ENCODE data around the gene NTRK1. TPM values are rescaled to one million over a fixed set of nuclear protein-coding genes. Genes with fewer than 3 reads are reported as not detected.

The NTRK1 gene
- total and polyA plus RNA-seq, 2 of the 13 experiments (the other 11 are each of a cell fraction or from before 2014, with no cell fraction given), result not detected

GRCh38 chr1:156895455-156895812, 34.8 kb downstream of the NTRK1 start (continued):
- TF ChIP-seq PCBP1 (IDR thresholded peaks at IDR 0.05; ENCODE audit: borderline replicate concordance, low read depth, low read length) (no peak), RFX5 (IDR thresholded peaks at IDR 0.05; ENCODE audit: low read depth, low read length) (no peak)

GRCh38 chr1:156895927-156896326, 35.3 kb downstream of the NTRK1 start:
- ATAC-seq (no peak), DNase-seq (ENCODE audit: low spot score) (no peak), FAIRE-seq (no peak)
- Histone ChIP-seq H3K4me3 (replicated peaks in 1 of 3; ENCODE audit: insufficient read depth in 1 of 3, low read depth in 2 of 3, low read length in 3 of 3) (no peak overlapping the region), H3K27me3 (ENCODE audit: control insufficient read depth in 1 of 2, insufficient read depth in 2 of 2, low read length in 2 of 2) (peaks cover 4 to 78% of the 10 kb centered on the region in 2 experiments), H3K4me1 (ENCODE audit: insufficient read depth, low read length) (peaks cover 28% of the 10 kb centered on the region), H3K4me2 (ENCODE audit: low read depth, low read length) (no peak overlapping the region), H3K36me3 (replicated peaks in 1 of 2; ENCODE audit: control insufficient read depth in 1 of 2, insufficient read depth in 2 of 2, low read length in 2 of 2) (no peaks in the 10 kb centered on the region), H3K9me3 (ENCODE audit: low read length) (no peaks in the 10 kb centered on the region), H2AFZ (ENCODE audit: low read length) (no peak overlapping the region), H3K9ac (ENCODE audit: insufficient read depth, low read depth, low read length) (no peak overlapping the region), H3K27ac (ENCODE audit: extremely low read length, insufficient read depth, low read length) (no peak overlapping the region), H4K20me1 (ENCODE audit: insufficient read depth, low read length) (no peaks in the 10 kb centered on the region), H3K79me2 (ENCODE audit: insufficient read depth, low read length) (no peaks in the 10 kb centered on the region)
- intact Hi-C loops (cut with micrococcal nuclease; ENCODE audit: unreplicated experiment) (no loop called here), in situ Hi-C loops (cut with HindIII; ENCODE audit: extremely low pct_ligation_motif_present, low pct_unique_long_range_greater_than_20kb) (no loop called here)
- BruUV-seq (replicated peaks), result no TSS peak
- CTCF ChIA-PET (ENCODE audit: low intra/inter-chr PET ratio, low total read pairs), result no interaction called here
- WGBS (ENCODE audit: low lambda C conversion rate), result 72% methylated on average over 6 of the region's 6 CpGs
- POLR2A ChIA-PET, result no interaction called here
- TF ChIP-seq U2AF2 (IDR thresholded peaks at IDR 0.05; ENCODE audit: low read depth, low read length) (no peak), SAP130 (CRISPR knock-in tag; IDR thresholded peaks at IDR 0.05; ENCODE audit: low read depth) (no peak), ZNF678 (CRISPR knock-in tag; IDR thresholded peaks at IDR 0.05) (no peak), E2F1 (CRISPR knock-in tag; IDR thresholded peaks at IDR 0.05) (no peak)

GRCh38 chr1:156896490-156897033, 35.9 kb downstream of the NTRK1 start:
- FAIRE-seq (no peak), DNase-seq (ENCODE audit: low spot score) (peak; percentile 53), ATAC-seq (no peak)
- POLR2A ChIA-PET, result interaction anchor here (0.6 kb wide), 1 partner anchor 220 kb away, joined by 4 read pairs; the partner anchor contains the start of gene NES
- H3K9ac ChIP-seq (ENCODE audit: insufficient read depth, low read depth, low read length), result no peak overlapping the region
- intact Hi-C loops (cut with micrococcal nuclease; ENCODE audit: unreplicated experiment) (no loop called here), in situ Hi-C loops (cut with HindIII; ENCODE audit: extremely low pct_ligation_motif_present, low pct_unique_long_range_greater_than_20kb) (no loop called here)
- H2AFZ ChIP-seq (ENCODE audit: low read length), result no peak overlapping the region
- H3K79me2 ChIP-seq (ENCODE audit: insufficient read depth, low read length), result no peaks in the 10 kb centered on the region
- no peak for TF ChIP-seq ZNF619 (CRISPR knock-in tag; IDR thresholded peaks at IDR 0.05)
- TF ChIP-seq RARA (CRISPR knock-in tag; IDR thresholded peaks at IDR 0.05), result peak; percentile 20; the same call in 1 of the 2 replicates
- TF ChIP-seq NR2F1 (CRISPR knock-in tag; IDR thresholded peaks at IDR 0.05), result 0 out of 4 replicates have a peak, but pooled peaks of 1 of the 2 experiments have one; percentile 37
- peak; percentile 51; the same call in 1 of the 2 replicates for TF ChIP-seq FOSL2 (CRISPR knock-in tag; IDR thresholded peaks at IDR 0.05)
- no peak for TF ChIP-seq ZNF780A (CRISPR knock-in tag; IDR thresholded peaks at IDR 0.05)
- peaks cover 4 to 78% of the 10 kb centered on the region in 2 experiments for H3K27me3 ChIP-seq (ENCODE audit: control insufficient read depth in 1 of 2, insufficient read depth in 2 of 2, low read length in 2 of 2)
- WGBS (ENCODE audit: low lambda C conversion rate), result 47% methylated on average over 12 of the region's 16 CpGs
- no peaks in the 10 kb centered on the region for H4K20me1 ChIP-seq (ENCODE audit: insufficient read depth, low read length)
- peaks cover 28% of the 10 kb centered on the region for H3K4me1 ChIP-seq (ENCODE audit: insufficient read depth, low read length)
- CTCF ChIA-PET (ENCODE audit: low intra/inter-chr PET ratio, low total read pairs), result no interaction called here
- H3K4me2 ChIP-seq (ENCODE audit: low read depth, low read length), result no peak overlapping the region
- no peaks in the 10 kb centered on the region for H3K9me3 ChIP-seq (ENCODE audit: low read length)
- no TSS peak for BruUV-seq (replicated peaks)
- no peak overlapping the region for H3K4me3 ChIP-seq (replicated peaks in 1 of 3; ENCODE audit: insufficient read depth in 1 of 3, low read depth in 2 of 3, low read length in 3 of 3)
- no peaks in the 10 kb centered on the region for H3K36me3 ChIP-seq (replicated peaks in 1 of 2; ENCODE audit: control insufficient read depth in 1 of 2, insufficient read depth in 2 of 2, low read length in 2 of 2)
- H3K27ac ChIP-seq (ENCODE audit: extremely low read length, insufficient read depth, low read length), result no peak overlapping the region

Measured in HepG2 (cell line).